Left lung (tissue), 10 donors: ENCODE results near the gene SLC44A5. TPM values are rescaled to one million over a fixed set of nuclear protein-coding genes. Genes with fewer than 3 reads are reported as not detected.

Source experiments
- ATAC-seq: fragments of 200-7000 bp; cut with Tn5 transposase; one replicate; pipeline ENCODE4 v1.9.1; 2020; ENCODE audit warnings: moderate library complexity
- DNase-seq, 4 donors: peaks; one replicate each; pipeline ENCODE4 v3.0.0-alpha.2; 2013 to 2020
- H3K27ac ChIP-seq, 2 donors: fragments of 200-600 bp; sonication (generic) in 1 of 2; one replicate each; pipeline versions ENCODE4 v1.5.0 to v1.8.0; 2020 to 2021
- H3K27me3 ChIP-seq, 2 donors: fragments of 200-600 bp; sonication (generic) in 1 of 2; one replicate each; pipeline versions ENCODE4 v1.5.0 to v1.8.0; 2020 to 2021
- H3K36me3 ChIP-seq, 2 donors: fragments of 200-600 bp; sonication (generic) in 1 of 2; one replicate each; pipeline versions ENCODE4 v1.5.0 to v1.8.0; 2020 to 2021
- H3K4me1 ChIP-seq, 2 donors: fragments of 200-600 bp; one replicate each; pipeline ENCODE4 v1.8.0; 2021
- H3K4me3 ChIP-seq, 2 donors: fragments of 200-600 bp; sonication (generic) in 1 of 2; one replicate each; pipeline versions ENCODE4 v1.5.0 to v1.8.0; 2020 to 2021; ENCODE audit warnings: mild to moderate bottlenecking in 1 of 2
- H3K9me3 ChIP-seq, 2 donors: fragments of 200-600 bp; sonication (generic) in 1 of 2; one replicate each; pipeline versions ENCODE4 v1.5.0 to v1.8.0; 2020 to 2021
- CTCF ChIP-seq, 2 donors: fragments of 200-600 bp; sonication (generic) in 1 of 2; IDR thresholded peaks; one replicate each; pipeline versions ENCODE4 v1.5.0 to v1.8.0; 2021; ENCODE audit warnings: antibody characterized with exemption in 2 of 2
- intact Hi-C, 2 donors: fragments of 100-400 bp; cut with DNase I; formaldehyde crosslinking; loops; one replicate each; pipeline versions ENCODE4 v1.11.2 to v1.14.2; 2022
- polyA plus RNA-seq, 6 donors: library from polyadenylated mRNA; unstranded; fragments of 120-200 nt; gene quantifications; one replicate each; pipeline ENCODE4 v1.2.1, GENCODE V29; 2013; ENCODE audit not compliant: insufficient read length in 6 of 6
- total RNA-seq, 2 donors: library from RNA; stranded (reverse); fragmentation: NEBNext Ultra II Directional; extraction: Animal tissue kit (Norgen Biotek cat#: 25700); gene quantifications; one replicate each; pipeline ENCODE4 v1.2.1, GENCODE V29; 2021
- donor health status: DM: no; HTN: yes; CAD: no.
- donor health status: DM: no; HTN: no; CAD: no.

SLC44A5 gene
- total and polyA plus RNA-seq, 8 donors: 0.09 to 6.4 (median 2.7) TPM

GRCh38 chr1:75579046-75579445 is 31.9 kb downstream of the SLC44A5 start:
- intact Hi-C loops: no loop called here
- Histone ChIP-seq H3K27me3 (no peaks in the 10 kb centered on the region), H3K4me1 (no peaks in the 10 kb centered on the region), H3K4me3 (no peak overlapping the region), H3K27ac (no peak overlapping the region), H3K36me3 (no peaks in the 10 kb centered on the region), H3K9me3 (no peaks in the 10 kb centered on the region)
- DNase-seq (no peak), ATAC-seq (no peak)
- TF ChIP-seq CTCF (IDR thresholded peaks at IDR 0.05): no peak

GRCh38 chr1:75575837-75576236 is 35.1 kb downstream of the SLC44A5 start:
- Histone ChIP-seq H3K4me1 (no peaks in the 10 kb centered on the region), H3K4me3 (no peak overlapping the region), H3K9me3 (no peaks in the 10 kb centered on the region), H3K36me3 (no peaks in the 10 kb centered on the region), H3K27me3 (no peaks in the 10 kb centered on the region), H3K27ac (no peak overlapping the region)
- intact Hi-C loops: no loop called here
- DNase-seq: no peak
- no peak for ATAC-seq
- no peak for TF ChIP-seq CTCF (IDR thresholded peaks at IDR 0.05)

GRCh38 chr1:75567191-75567590 is 43.7 kb downstream of the SLC44A5 start:
- Histone ChIP-seq H3K4me1 (no peaks in the 10 kb centered on the region), H3K27ac (no peak overlapping the region), H3K4me3 (no peak overlapping the region), H3K27me3 (no peaks in the 10 kb centered on the region), H3K9me3 (no peaks in the 10 kb centered on the region), H3K36me3 (no peaks in the 10 kb centered on the region)
- ATAC-seq: no peak
- TF ChIP-seq CTCF (IDR thresholded peaks at IDR 0.05): no peak
- intact Hi-C loops: no loop called here
- DNase-seq: no peak

- no peaks in the 10 kb centered on the region for H3K36me3 ChIP-seq
- intact Hi-C loops: no loop called here
- no peak overlapping the region for H3K27ac ChIP-seq
- ATAC-seq (no peak), DNase-seq (no peak)
- H3K9me3 ChIP-seq: no peaks in the 10 kb centered on the region
- H3K4me1 ChIP-seq: no peaks in the 10 kb centered on the region
- H3K27me3 ChIP-seq: no peaks in the 10 kb centered on the region
- no peak for TF ChIP-seq CTCF (IDR thresholded peaks at IDR 0.05)
- no peak overlapping the region for H3K4me3 ChIP-seq
Observed at GRCh38 chr1:75559800-75560199, 51.1 kb downstream of the SLC44A5 start.

GRCh38 chr1:75559136-75559535 is 51.8 kb downstream of the SLC44A5 start:
- Histone ChIP-seq H3K9me3 (no peaks in the 10 kb centered on the region), H3K36me3 (no peaks in the 10 kb centered on the region), H3K4me1 (no peaks in the 10 kb centered on the region), H3K27me3 (no peaks in the 10 kb centered on the region), H3K27ac (no peak overlapping the region), H3K4me3 (no peak overlapping the region)
- ATAC-seq (no peak), DNase-seq (peak in 1 of 4 donors; percentile 2)
- intact Hi-C loops: no loop called here
- no peak for TF ChIP-seq CTCF (IDR thresholded peaks at IDR 0.05)
